HL-60 (cell line): Measurements from ENCODE around the gene RAPGEF4.

Experiments used
- CTCF ChIP-seq: IDR thresholded peaks from one replicate; pipeline ENCODE4 v1.5.1; 2011; ENCODE audit warnings: low read length, control low read depth, inconsistent platforms; ENCODE audit not compliant: insufficient read depth
- POLR2AphosphoS5 ChIP-seq: IDR thresholded peaks from 2 replicates; pipeline ENCODE4 v1.6.1; 2012; ENCODE audit warnings: low read depth
- REST ChIP-seq: IDR thresholded peaks from 2 replicates; pipeline ENCODE4 v1.6.1; 2012; ENCODE audit warnings: low read depth; ENCODE audit not compliant: insufficient replicate concordance

- TF ChIP-seq CTCF: no peak
- no peak for TF ChIP-seq REST
- no peak for TF ChIP-seq POLR2AphosphoS5
These were observed 122.8 kb downstream of the RAPGEF4 start for GRCh38 chr2:172858473-172858745.
